HEK293 (cell line): ENCODE data around the gene TOPBP1.

Experiments used
- CTCF ChIA-PET: fragments of 350-600 bp; formaldehyde crosslinking; extraction: SDS; loops from one replicate; lab custom pipeline; 2021; ENCODE audit warnings: antibody characterized with exemption; lab: Yijun Ruan, JAX
- POLR2A ChIA-PET: fragments of 300-600 bp; formaldehyde crosslinking; extraction: SDS; loops from one replicate; lab custom pipeline; 2020; ENCODE audit warnings: antibody characterized with exemption, inconsistent platforms; lab: Yijun Ruan, JAX
- H3K27ac ChIP-seq: fragments of 200-500 bp; sonication (Bioruptor generic); 2 replicates; pipeline ENCODE4 v1.5.1; 2014; ENCODE audit warnings: low read depth, low read length, control low read depth, inconsistent platforms; ENCODE audit errors: extremely low read depth
- H3K36me3 ChIP-seq, 2 experiments: fragments of 200-500 bp in 1 of 2; sonication (Bioruptor generic) in 1 of 2; 1 replicate in 1 of 2; 2 replicates in 1 of 2; pipeline ENCODE4 v1.5.1; 2014 to 2017; ENCODE audit warnings: inconsistent platforms in 2 of 2, low read length in 2 of 2; ENCODE audit not compliant: control insufficient read depth in 2 of 2, insufficient read depth in 1 of 2
- H3K4me1 ChIP-seq: fragments of 200-500 bp; sonication (Bioruptor generic); 2 replicates; pipeline ENCODE4 v1.5.1; 2014; ENCODE audit warnings: mild to moderate bottlenecking, low read length, inconsistent platforms; ENCODE audit not compliant: control insufficient read depth, insufficient read depth
- H3K4me3 ChIP-seq: 2 replicates; pipeline ENCODE4 v1.5.1; 2011; ENCODE audit warnings: low read depth, mild to moderate bottlenecking, control low read depth, low read length, moderate library complexity
- H3K9me3 ChIP-seq: fragments of 200-500 bp; sonication (Bioruptor generic); 2 replicates; pipeline ENCODE4 v1.5.1; 2014; ENCODE audit warnings: low read depth, low read length, inconsistent platforms; ENCODE audit not compliant: control insufficient read depth, insufficient read depth
- EGR2 ChIP-seq: fragments of 450-650 bp; formaldehyde crosslinking; IDR thresholded peaks from 2 replicates; pipeline ENCODE4 v1.5.1; 2016; ENCODE audit warnings: low read depth, missing biosample characterization, missing genetic modification characterization
- HOXA7 ChIP-seq: sonication (generic); formaldehyde crosslinking; IDR thresholded peaks from 2 replicates; pipeline ENCODE4 v1.8.1; 2022; ENCODE audit warnings: missing genetic modification reagents, borderline replicate concordance
- HOXC10 ChIP-seq: sonication (generic); formaldehyde crosslinking; IDR thresholded peaks from 2 replicates; pipeline ENCODE4 v1.8.1; 2023; ENCODE audit warnings: mild to moderate bottlenecking, missing genetic modification reagents
- IKZF3 ChIP-seq: fragments of 450-650 bp; IDR thresholded peaks from 2 replicates; pipeline ENCODE4 v1.5.0; 2018; ENCODE audit warnings: missing biosample characterization, mild to moderate bottlenecking, missing genetic modification characterization, moderate library complexity
- PBX3 ChIP-seq: sonication (generic); formaldehyde crosslinking; IDR thresholded peaks from 2 replicates; pipeline ENCODE4 v1.8.1; 2022; ENCODE audit warnings: mild to moderate bottlenecking, moderate library complexity, missing genetic modification reagents
- WT1 ChIP-seq: fragments of 450-650 bp; formaldehyde crosslinking; IDR thresholded peaks from 2 replicates; pipeline ENCODE4 v1.5.1; 2016; ENCODE audit warnings: missing biosample characterization, missing genetic modification characterization
- ZBTB21 ChIP-seq: fragments of 450-650 bp; formaldehyde crosslinking; IDR thresholded peaks from 2 replicates; pipeline ENCODE4 v1.5.1; 2017; ENCODE audit warnings: missing biosample characterization, missing genetic modification characterization
- ZBTB48 ChIP-seq: fragments of 450-650 bp; formaldehyde crosslinking; IDR thresholded peaks from 2 replicates; pipeline ENCODE4 v1.5.1; 2016; ENCODE audit warnings: missing biosample characterization, missing genetic modification characterization
- ZBTB8A ChIP-seq: fragments of 450-650 bp; formaldehyde crosslinking; IDR thresholded peaks from 2 replicates; pipeline ENCODE4 v1.5.1; 2016; ENCODE audit warnings: missing biosample characterization, missing genetic modification characterization
- ZNF211 ChIP-seq: fragments of 450-650 bp; formaldehyde crosslinking; IDR thresholded peaks from 2 replicates; pipeline ENCODE4 v1.5.1; 2016; ENCODE audit warnings: low read depth, missing biosample characterization, missing genetic modification characterization
- ZNF280D ChIP-seq: fragments of 450-650 bp; formaldehyde crosslinking; IDR thresholded peaks from 2 replicates; pipeline ENCODE4 v1.5.1; 2016; ENCODE audit warnings: missing biosample characterization, missing genetic modification characterization
- ZNF350 ChIP-seq: fragments of 450-650 bp; formaldehyde crosslinking; IDR thresholded peaks from 2 replicates; pipeline ENCODE4 v1.5.0; 2017; ENCODE audit warnings: missing biosample characterization, mild to moderate bottlenecking, missing genetic modification characterization
- ZNF366 ChIP-seq: fragments of 450-650 bp; formaldehyde crosslinking; conservative IDR thresholded peaks from 2 replicates; pipeline ENCODE4 v1.5.1; 2016; ENCODE audit warnings: missing biosample characterization, missing genetic modification characterization
- ZNF521 ChIP-seq: fragments of 450-650 bp; formaldehyde crosslinking; IDR thresholded peaks from 2 replicates; pipeline ENCODE4 v1.5.1; 2017; ENCODE audit warnings: missing biosample characterization, mild to moderate bottlenecking, missing genetic modification characterization
- ZNF548 ChIP-seq: fragments of 450-650 bp; formaldehyde crosslinking; IDR thresholded peaks from 2 replicates; pipeline ENCODE4 v1.5.1; 2016; ENCODE audit warnings: missing biosample characterization, missing genetic modification characterization
- ZNF561 ChIP-seq: fragments of 450-650 bp; IDR thresholded peaks from 2 replicates; pipeline ENCODE4 v1.5.1; 2018; ENCODE audit warnings: missing biosample characterization, missing genetic modification characterization, borderline replicate concordance
- ZNF596 ChIP-seq: fragments of 450-650 bp; IDR thresholded peaks from 2 replicates; pipeline ENCODE4 v1.5.0; 2018; ENCODE audit warnings: missing biosample characterization, mild to moderate bottlenecking, missing genetic modification characterization, moderate library complexity
- ZNF660 ChIP-seq: fragments of 450-650 bp; IDR thresholded peaks from 2 replicates; pipeline ENCODE4 v1.5.1; 2018; ENCODE audit warnings: missing biosample characterization, mild to moderate bottlenecking, missing genetic modification characterization
- ZNF692 ChIP-seq: fragments of 450-650 bp; formaldehyde crosslinking; IDR thresholded peaks from 2 replicates; pipeline ENCODE4 v1.5.1; 2016; ENCODE audit warnings: missing biosample characterization, missing genetic modification characterization
- ZNF785 ChIP-seq: fragments of 450-650 bp; formaldehyde crosslinking; IDR thresholded peaks from 2 replicates; pipeline ENCODE4 v1.5.1; 2016; ENCODE audit warnings: missing biosample characterization, missing genetic modification characterization
- TF ChIP-seq, protein P1 (sequence below): fragments of 450-650 bp; IDR thresholded peaks from 2 replicates; pipeline ENCODE4 v1.5.1; 2018; ENCODE audit warnings: missing biosample characterization, missing genetic modification characterization
- TF ChIP-seq, protein P2 (sequence below): fragments of 450-650 bp; formaldehyde crosslinking; IDR thresholded peaks from 2 replicates; pipeline ENCODE4 v1.5.1; 2016; ENCODE audit warnings: missing biosample characterization, missing genetic modification characterization
- TF ChIP-seq, protein P3 (sequence below): fragments of 450-650 bp; formaldehyde crosslinking; IDR thresholded peaks from 2 replicates; pipeline ENCODE4 v1.5.0; 2017; ENCODE audit warnings: missing biosample characterization, missing genetic modification characterization, borderline replicate concordance
- TF ChIP-seq, protein P4 (sequence below): fragments of 450-650 bp; formaldehyde crosslinking; optimal IDR thresholded peaks from 2 replicates; pipeline ENCODE3; 2016; ENCODE audit warnings: missing biosample characterization, mild to moderate bottlenecking, missing genetic modification characterization

Gene TOPBP1

GRCh38 chr3:133573629-133574194 is 88.0 kb downstream of the TOPBP1 start, which contains the start of gene CDV3:
Gene CDV3 (plus strand): TSS chr3:133573686. CDS start chr3:133574045, 359 bp downstream.
- POLR2A ChIA-PET, result interaction anchor here (0.6 to 1.4 kb wide), 4 partner anchors 27 to 657 kb away, joined by 3 to 7 read pairs (median 4); no protein-coding TSS in a partner anchor
- CTCF ChIA-PET, result interaction anchor here (0.6 to 0.7 kb wide), 2 partner anchors 29 to 78 kb away, joined by 3 to 4 read pairs; no protein-coding TSS in a partner anchor
- no peaks in the 10 kb centered on the region for H3K9me3 ChIP-seq
- peaks cover 3% of the 10 kb centered on the region; the same call in 1 of the 2 replicates for H3K4me1 ChIP-seq
- H3K36me3 ChIP-seq, result peaks cover 7 to 37% of the 10 kb centered on the region in 2 experiments; a peak in 2 of 3 replicates
- H3K27ac ChIP-seq, result peak within 1 kb of the TSS; percentile 89
- H3K4me3 ChIP-seq, result peak within 1 kb of the TSS; percentile 85
- TF ChIP-seq PBX3 (no peak), ZNF350 (tag by site-specific recombination) (no peak), IKZF3 (peak; percentile 13; the same call in 1 of the 2 replicates), ZNF692 (tag by site-specific recombination) (no peak), ZBTB8A (tag by site-specific recombination) (no peak; the same call in 1 of the 2 replicates), ZNF280D (tag by site-specific recombination) (no peak), ZNF561 (tag by site-specific recombination) (no peak), EGR2 (no peak), HOXA7 (CRISPR knock-in tag) (no peak), ZBTB48 (no peak), ZNF785 (no peak), ZNF521 (tag by site-specific recombination) (no peak), HOXC10 (CRISPR knock-in tag) (no peak), ZBTB21 (tag by site-specific recombination) (no peak), ZNF596 (0 out of 2 replicates have a peak, but pooled peaks have one; percentile 4), ZNF366 (tag by site-specific recombination) (peak; percentile 71), ZNF548 (tag by site-specific recombination) (no peak), ZNF211 (tag by site-specific recombination) (no peak), ZNF660 (tag by site-specific recombination) (0 out of 2 replicates have a peak, but pooled peaks have one; percentile 48), WT1 (0 out of 2 replicates have a peak, but pooled peaks have one; percentile 33)
- TF ChIP-seq, protein P1, sequence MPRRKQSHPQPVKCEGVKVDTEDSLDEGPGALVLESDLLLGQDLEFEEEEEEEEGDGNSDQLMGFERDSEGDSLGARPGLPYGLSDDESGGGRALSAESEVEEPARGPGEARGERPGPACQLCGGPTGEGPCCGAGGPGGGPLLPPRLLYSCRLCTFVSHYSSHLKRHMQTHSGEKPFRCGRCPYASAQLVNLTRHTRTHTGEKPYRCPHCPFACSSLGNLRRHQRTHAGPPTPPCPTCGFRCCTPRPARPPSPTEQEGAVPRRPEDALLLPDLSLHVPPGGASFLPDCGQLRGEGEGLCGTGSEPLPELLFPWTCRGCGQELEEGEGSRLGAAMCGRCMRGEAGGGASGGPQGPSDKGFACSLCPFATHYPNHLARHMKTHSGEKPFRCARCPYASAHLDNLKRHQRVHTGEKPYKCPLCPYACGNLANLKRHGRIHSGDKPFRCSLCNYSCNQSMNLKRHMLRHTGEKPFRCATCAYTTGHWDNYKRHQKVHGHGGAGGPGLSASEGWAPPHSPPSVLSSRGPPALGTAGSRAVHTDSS, result no peak
- TF ChIP-seq, protein P2, sequence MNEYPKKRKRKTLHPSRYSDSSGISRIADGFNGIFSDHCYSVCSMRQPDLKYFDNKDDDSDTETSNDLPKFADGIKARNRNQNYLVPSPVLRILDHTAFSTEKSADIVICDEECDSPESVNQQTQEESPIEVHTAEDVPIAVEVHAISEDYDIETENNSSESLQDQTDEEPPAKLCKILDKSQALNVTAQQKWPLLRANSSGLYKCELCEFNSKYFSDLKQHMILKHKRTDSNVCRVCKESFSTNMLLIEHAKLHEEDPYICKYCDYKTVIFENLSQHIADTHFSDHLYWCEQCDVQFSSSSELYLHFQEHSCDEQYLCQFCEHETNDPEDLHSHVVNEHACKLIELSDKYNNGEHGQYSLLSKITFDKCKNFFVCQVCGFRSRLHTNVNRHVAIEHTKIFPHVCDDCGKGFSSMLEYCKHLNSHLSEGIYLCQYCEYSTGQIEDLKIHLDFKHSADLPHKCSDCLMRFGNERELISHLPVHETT (tag by site-specific recombination), result no peak
- TF ChIP-seq, protein P3, sequence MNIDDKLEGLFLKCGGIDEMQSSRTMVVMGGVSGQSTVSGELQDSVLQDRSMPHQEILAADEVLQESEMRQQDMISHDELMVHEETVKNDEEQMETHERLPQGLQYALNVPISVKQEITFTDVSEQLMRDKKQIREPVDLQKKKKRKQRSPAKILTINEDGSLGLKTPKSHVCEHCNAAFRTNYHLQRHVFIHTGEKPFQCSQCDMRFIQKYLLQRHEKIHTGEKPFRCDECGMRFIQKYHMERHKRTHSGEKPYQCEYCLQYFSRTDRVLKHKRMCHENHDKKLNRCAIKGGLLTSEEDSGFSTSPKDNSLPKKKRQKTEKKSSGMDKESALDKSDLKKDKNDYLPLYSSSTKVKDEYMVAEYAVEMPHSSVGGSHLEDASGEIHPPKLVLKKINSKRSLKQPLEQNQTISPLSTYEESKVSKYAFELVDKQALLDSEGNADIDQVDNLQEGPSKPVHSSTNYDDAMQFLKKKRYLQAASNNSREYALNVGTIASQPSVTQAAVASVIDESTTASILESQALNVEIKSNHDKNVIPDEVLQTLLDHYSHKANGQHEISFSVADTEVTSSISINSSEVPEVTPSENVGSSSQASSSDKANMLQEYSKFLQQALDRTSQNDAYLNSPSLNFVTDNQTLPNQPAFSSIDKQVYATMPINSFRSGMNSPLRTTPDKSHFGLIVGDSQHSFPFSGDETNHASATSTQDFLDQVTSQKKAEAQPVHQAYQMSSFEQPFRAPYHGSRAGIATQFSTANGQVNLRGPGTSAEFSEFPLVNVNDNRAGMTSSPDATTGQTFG (tag by site-specific recombination), result no peak
- TF ChIP-seq, protein P4, sequence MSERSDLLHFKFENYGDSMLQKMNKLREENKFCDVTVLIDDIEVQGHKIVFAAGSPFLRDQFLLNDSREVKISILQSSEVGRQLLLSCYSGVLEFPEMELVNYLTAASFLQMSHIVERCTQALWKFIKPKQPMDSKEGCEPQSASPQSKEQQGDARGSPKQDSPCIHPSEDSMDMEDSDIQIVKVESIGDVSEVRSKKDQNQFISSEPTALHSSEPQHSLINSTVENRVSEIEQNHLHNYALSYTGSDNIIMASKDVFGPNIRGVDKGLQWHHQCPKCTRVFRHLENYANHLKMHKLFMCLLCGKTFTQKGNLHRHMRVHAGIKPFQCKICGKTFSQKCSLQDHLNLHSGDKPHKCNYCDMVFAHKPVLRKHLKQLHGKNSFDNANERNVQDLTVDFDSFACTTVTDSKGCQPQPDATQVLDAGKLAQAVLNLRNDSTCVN, result peak; percentile 69
